Renal cortex interstitium (tissue), 15 donors: ENCODE measurements around the gene GAMT. TPM values are rescaled to one million over a fixed set of nuclear protein-coding genes. Genes with fewer than 3 reads are reported as not detected.
A peak's percentile ranks its signal among the peaks of the same experiment; 100 is the strongest.
"Not testable (repeated sequence)": the region's sequence is repeated elsewhere in the genome, so short reads cannot be mapped to it uniquely, and the experiment has no call there.

Experiments
- DNase-seq, 11 donors: peaks; one replicate each; pipeline ENCODE4 v3.0.0-alpha.2; 2013; ENCODE audit warnings: low read depth in 9 of 11, low spot score in 4 of 11; ENCODE audit errors: extremely low read depth in 1 of 11
- long read RNA-seq, 16 experiments: transcript quantifications; one replicate each; lab custom pipeline, GENCODE V29; 2026
- polyA plus RNA-seq, 3 donors: library from polyadenylated mRNA; unstranded; fragments of 120-200 nt; gene quantifications; one replicate each; pipeline ENCODE4 v1.2.1, GENCODE V29; 2013; ENCODE audit not compliant: insufficient read length in 3 of 3

The GAMT gene
- 10 to 100 TPM; 25.6 to 39.6 (median 37.4) TPM for polyA plus RNA-seq
- long read RNA-seq, donor 1, transcript GAMT-201 (6 exons, 1,121 nt), result major isoform, 27 of 27 reads
- long read RNA-seq, donor 1, partial matches to known transcripts, result 0 of 27 reads
- long read RNA-seq, donor 1, other reads (novel, unspliced or antisense), result 0 of 27 reads
- long read RNA-seq, donor 2, transcript GAMT-201 (6 exons, 1,121 nt), result major isoform, 17 of 17 reads
- long read RNA-seq, donor 2, partial matches to known transcripts, result 0 of 17 reads
- long read RNA-seq, donor 2, other reads (novel, unspliced or antisense), result 0 of 17 reads
- long read RNA-seq, donor 3, transcript GAMT-201 (6 exons, 1,121 nt), result major isoform, 26 of 29 reads
- long read RNA-seq, donor 3, partial matches to known transcripts, result 0 of 29 reads
- long read RNA-seq, donor 3, other reads (novel, unspliced or antisense), result 0 of 29 reads
- long read RNA-seq, donor 4, transcript GAMT-201 (6 exons, 1,121 nt), result major isoform, 25 of 26 reads
- long read RNA-seq, donor 4, partial matches to known transcripts, result 0 of 26 reads
- long read RNA-seq, donor 4, other reads (novel, unspliced or antisense), result 0 of 26 reads
- long read RNA-seq, donor 5, result 0 reads
- long read RNA-seq, donor 6, transcript GAMT-201 (6 exons, 1,121 nt), result major isoform, 25 of 1,255 reads
- long read RNA-seq, donor 6, partial matches to known transcripts, result 904 of 1,255 reads
- long read RNA-seq, donor 6, other reads (novel, unspliced or antisense), result 322 of 1,255 reads
- long read RNA-seq, donor 7, transcript GAMT-201 (6 exons, 1,121 nt), result major isoform, 27 of 1,599 reads
- long read RNA-seq, donor 7, partial matches to known transcripts, result 1,319 of 1,599 reads
- long read RNA-seq, donor 7, other reads (novel, unspliced or antisense), result 250 of 1,599 reads
- long read RNA-seq, donor 8, result 0 reads
- long read RNA-seq, donor 9, transcript GAMT-201 (6 exons, 1,121 nt), result major isoform, 20 of 21 reads
- long read RNA-seq, donor 9, partial matches to known transcripts, result 0 of 21 reads
- long read RNA-seq, donor 9, other reads (novel, unspliced or antisense), result 0 of 21 reads
- long read RNA-seq, donor 10, transcript GAMT-201 (6 exons, 1,121 nt), result major isoform, 16 of 1,141 reads
- long read RNA-seq, donor 10, partial matches to known transcripts, result 968 of 1,141 reads
- long read RNA-seq, donor 10, other reads (novel, unspliced or antisense), result 156 of 1,141 reads
- long read RNA-seq, donor 11, transcript GAMT-201 (6 exons, 1,121 nt), result major isoform, 20 of 70 reads
- long read RNA-seq, donor 11, partial matches to known transcripts, result 40 of 70 reads
- long read RNA-seq, donor 11, other reads (novel, unspliced or antisense), result 9 of 70 reads
- long read RNA-seq, donor 12, transcript GAMT-201 (6 exons, 1,121 nt), result major isoform, 9 of 1,025 reads
- long read RNA-seq, donor 12, partial matches to known transcripts, result 826 of 1,025 reads
- long read RNA-seq, donor 12, other reads (novel, unspliced or antisense), result 189 of 1,025 reads
- long read RNA-seq, donor 13, result 0 reads
- long read RNA-seq, donor 14, transcript GAMT-201 (6 exons, 1,121 nt), result major isoform, 19 of 19 reads
- long read RNA-seq, donor 14, partial matches to known transcripts, result 0 of 19 reads
- long read RNA-seq, donor 14, other reads (novel, unspliced or antisense), result 0 of 19 reads
- long read RNA-seq, donor 15, transcript GAMT-201 (6 exons, 1,121 nt), result major isoform, 15 of 339 reads
- long read RNA-seq, donor 15, partial matches to known transcripts, result 273 of 339 reads
- long read RNA-seq, donor 15, other reads (novel, unspliced or antisense), result 51 of 339 reads
- long read RNA-seq, donor 16, transcript GAMT-202 (5 exons, 1,769 nt), result minor isoform, 5 of 46 reads
- long read RNA-seq, donor 16, transcript GAMT-201 (6 exons, 1,121 nt), result major isoform, 41 of 46 reads
- long read RNA-seq, donor 16, partial matches to known transcripts, result 0 of 46 reads
- long read RNA-seq, donor 16, other reads (novel, unspliced or antisense), result 0 of 46 reads

GRCh38 chr19:1401138-1401888 lies at the start of gene GAMT:
Gene GAMT, minus strand, starts transcription at chr19:1401542. Its CDS starts 66 bp downstream, at chr19:1401476.
- DNase-seq, result no peak

DNA sequence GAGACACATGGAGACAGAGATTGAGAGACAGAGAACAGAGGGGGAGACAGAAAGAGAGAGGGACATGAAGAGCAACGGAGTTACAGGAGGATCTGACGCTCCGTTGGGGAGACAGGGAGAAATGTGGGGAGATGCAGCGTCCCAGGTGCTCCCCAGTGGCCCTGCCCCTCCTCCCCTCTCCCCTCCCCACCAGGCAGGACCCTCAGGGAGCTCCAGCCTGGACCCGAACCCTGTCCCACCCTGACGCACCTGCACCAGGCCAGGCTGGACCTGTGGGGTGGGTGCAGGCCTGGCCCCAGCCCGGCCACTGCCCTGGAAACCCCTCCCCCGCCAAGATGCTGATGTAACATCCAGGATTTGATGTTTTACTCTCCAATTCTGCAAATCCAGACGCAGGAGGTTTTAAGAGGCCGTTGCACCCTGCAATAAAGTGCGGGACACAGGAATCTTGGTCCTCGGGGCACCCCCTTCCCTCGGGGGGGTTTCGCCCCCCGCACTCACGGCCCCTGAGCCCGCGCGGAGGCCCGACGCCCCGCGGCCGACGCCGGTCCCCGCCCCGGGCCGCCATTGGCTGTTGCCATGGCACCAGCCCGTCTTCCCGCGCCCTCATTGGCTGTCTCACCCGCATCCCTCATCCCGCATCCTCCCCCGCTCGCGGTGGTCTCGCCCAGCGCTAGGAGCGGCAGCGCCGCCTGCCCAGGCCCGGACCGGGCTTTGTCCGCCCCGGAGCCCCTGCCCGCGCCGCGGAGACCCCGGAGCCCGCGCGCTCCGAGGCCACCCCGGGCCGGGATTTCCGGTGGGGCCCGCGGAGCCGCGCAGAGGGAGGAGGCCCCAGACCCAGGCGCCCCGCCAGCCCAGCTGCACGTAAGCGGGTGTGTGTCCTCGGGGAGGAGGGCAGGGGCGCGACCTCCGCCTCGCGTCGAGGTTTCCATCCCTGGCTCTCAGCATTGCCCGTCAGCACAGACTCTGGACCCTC lies 48.4 kb upstream of the GAMT start, which contains the start of gene APC2:
Gene APC2, plus strand, starts transcription at position 655 of the 976 bp plus-strand sequence. CDS start 2,881 bp downstream, outside the sequence.
- DNase-seq, result no peak

DNA sequence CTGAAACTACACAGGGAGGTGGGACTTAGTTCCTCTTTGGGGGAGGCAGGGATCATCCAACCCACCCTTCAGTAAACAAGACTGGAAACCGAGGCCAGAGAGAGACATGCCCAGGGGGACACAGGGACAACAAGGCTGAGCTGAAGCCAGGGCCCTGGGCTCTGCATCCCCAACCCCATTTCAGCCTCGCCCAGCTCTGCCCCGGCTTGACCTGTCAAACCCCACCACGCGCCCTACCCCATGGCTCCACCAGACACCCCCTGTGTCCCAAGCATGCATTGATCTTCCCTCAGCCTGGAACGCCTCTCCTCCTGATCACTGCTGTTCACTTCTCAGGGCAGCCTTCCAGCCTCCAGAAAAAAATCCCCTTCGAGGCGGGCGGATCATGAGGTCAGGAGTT lies 46.6 kb upstream of the GAMT start:
- DNase-seq, result no peak

GRCh38 chr19:1447504-1447903 lies 46.2 kb upstream of the GAMT start:
- DNase-seq, result no peak

DNA sequence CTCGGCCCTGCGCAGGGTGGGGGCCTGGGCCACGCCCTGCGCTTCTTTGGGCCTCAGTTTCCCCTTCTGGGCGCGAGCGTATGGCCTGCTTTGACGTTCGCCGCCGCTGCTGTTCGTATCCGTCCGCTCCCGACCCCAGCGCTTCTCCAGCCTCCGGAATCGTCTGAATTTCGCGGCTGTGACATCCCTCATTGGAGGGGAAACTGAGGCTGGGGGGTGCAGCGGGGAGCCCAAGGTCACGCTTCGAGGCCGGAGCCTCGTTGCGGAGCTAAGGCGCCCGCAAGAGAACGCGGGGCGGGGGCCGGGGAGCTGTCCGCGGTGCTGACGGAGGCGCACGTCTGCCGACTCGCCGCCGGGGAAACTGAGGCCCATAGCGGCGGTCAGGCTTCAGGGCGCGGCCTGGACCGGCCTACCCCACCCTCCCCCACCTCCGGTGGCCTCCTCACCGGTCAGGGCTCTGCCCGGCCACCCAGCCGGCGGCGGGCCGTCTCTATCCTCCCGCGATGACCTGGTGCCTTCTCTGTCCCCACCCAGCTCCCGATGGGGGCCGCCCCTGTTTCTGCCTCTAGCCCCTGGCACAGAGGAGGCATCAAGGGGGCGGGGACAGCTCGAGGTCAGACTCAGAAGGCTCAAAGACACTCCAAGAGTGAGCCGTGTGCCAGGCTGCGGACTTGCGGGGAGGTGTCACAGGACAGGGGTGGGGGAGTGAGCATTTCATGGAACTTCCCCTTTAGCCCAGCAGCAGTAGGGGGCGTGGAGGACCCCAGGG lies 45.6 kb upstream of the GAMT start:
- no peak for DNase-seq

GRCh38 chr19:1445932-1446712 lies 44.8 kb upstream of the GAMT start:
- no peak for DNase-seq

GRCh38 chr19:1445185-1445931 lies 44.0 kb upstream of the GAMT start:
- peak in 1 of 11 donors; percentile 49 for DNase-seq

- no peak for DNase-seq
These were observed 40.5 kb upstream of the GAMT start for GRCh38 chr19:1441677-1442438.

DNA sequence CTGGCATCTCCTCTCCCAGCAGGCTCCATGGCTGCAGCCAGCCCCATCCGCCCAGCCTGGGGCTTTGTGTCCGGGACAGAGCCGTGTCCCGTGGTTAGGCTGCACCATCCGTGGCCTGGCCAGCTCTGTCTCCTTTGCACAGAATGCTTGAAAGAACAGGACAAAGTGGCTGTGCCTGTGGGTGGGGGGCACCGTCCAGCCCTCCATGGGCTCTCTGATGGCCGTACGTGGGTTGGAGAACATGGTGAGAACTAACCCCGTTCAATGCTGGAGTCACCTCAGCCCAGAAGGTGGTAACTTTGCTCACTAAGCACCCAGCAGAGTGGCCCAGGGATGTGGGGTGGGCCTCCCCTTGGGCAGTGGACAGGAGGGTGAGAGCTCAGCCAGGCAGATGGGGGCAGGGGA lies 39.7 kb upstream of the GAMT start:
- no peak for DNase-seq

- no peak for DNase-seq
These were observed 39.1 kb upstream of the GAMT start for GRCh38 chr19:1440418-1440801.

DNA sequence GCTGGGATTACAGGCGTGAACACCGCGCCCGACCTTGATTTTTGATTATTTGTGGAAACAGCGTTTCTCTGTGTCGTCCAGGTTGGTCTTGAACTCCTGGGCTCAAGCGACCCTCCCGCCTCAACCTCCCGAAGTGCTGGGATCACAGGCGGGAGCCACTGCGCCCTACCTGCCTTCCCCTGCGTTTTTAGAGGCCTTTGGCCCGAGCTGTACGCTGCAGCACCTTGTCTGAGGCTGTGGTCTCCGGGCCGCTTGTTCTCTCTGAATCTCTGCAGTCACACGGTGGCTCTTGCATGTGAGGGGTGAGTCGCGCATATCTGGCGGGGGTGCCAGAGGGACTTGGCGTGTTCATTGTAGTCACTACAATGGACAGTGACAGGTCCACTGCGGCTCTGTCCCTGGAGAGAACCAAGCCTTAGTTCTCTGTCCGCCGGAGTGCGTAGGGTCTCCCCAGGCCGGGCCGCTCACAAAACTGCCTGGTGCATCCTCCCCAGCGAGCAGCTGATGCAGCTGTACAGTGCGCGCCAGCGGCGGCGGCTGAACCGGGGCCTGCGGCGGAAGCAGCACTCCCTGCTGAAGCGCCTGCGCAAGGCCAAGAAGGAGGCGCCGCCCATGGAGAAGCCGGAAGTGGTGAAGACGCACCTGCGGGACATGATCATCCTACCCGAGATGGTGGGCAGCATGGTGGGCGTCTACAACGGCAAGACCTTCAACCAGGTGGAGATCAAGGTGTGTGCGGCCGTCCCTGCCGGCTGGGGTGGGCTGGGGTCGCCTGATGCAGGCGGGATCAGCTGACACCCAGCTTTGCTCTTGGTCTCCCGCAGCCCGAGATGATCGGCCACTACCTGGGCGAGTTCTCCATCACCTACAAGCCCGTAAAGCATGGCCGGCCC lies 38.4 kb upstream of the GAMT start:
- not testable (repeated sequence) for DNase-seq

DNA sequence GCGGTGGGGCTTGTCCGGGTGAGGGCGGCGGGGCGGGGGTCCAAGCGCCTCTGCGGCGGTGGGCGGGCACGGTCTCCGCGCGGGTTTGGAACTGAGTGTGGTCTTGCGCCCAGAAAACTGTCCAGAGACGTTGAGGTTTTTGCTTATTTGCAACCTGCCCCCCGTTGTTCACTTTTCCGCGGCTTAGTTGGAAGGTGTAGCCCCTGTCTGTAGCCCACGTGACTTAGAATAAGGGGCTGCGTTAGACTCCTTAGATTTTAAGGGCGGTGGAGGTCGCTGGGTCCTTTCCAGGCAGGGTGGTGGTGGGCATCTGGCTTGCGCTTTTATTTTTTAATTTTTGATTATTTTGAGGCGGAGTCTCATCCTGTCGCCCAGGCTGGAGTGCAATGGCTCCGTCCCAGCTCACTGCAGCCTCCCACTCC lies 37.6 kb upstream of the GAMT start:
- no peak for DNase-seq
